Cardiac muscle cell (in vitro differentiated cells and primary cell): Measurements from ENCODE around the gene PEX11A. TPM values are rescaled to one million over a fixed set of nuclear protein-coding genes. Genes with fewer than 3 reads are reported as not detected.
A peak's percentile ranks its signal among the peaks of the same experiment; 100 is the strongest.

Experiments used
- DNase-seq, 2 donors: peaks; one replicate each; pipeline versions ENCODE4 v3.0.0 to v3.0.0-alpha.2; 2010 to 2017; ENCODE audit warnings: low read depth in 1 of 2, low spot score in 1 of 2
- H3K27ac ChIP-seq: fragments of 200-600 bp; sonication (generic); 2 replicates; pipeline ENCODE4 v1.5.1; 2016
- H3K27me3 ChIP-seq: fragments of 200-600 bp; sonication (generic); 2 replicates; pipeline ENCODE4 v1.6.0; 2016; ENCODE audit warnings: control low read depth
- H3K36me3 ChIP-seq: fragments of 200-600 bp; sonication (generic); 2 replicates; pipeline ENCODE4 v1.5.1; 2016; ENCODE audit warnings: control low read depth
- H3K4me1 ChIP-seq: fragments of 200-600 bp; sonication (generic); 2 replicates; pipeline ENCODE4 v1.8.1; 2017; ENCODE audit warnings: low read depth, mild to moderate bottlenecking, mixed run types
- H3K4me3 ChIP-seq: fragments of 200-600 bp; sonication (generic); 2 replicates; pipeline ENCODE4 v1.5.1; 2016; ENCODE audit warnings: mild to moderate bottlenecking
- H3K9me3 ChIP-seq: fragments of 200-600 bp; sonication (generic); 2 replicates; pipeline ENCODE4 v1.5.1; 2017; ENCODE audit warnings: low read depth, mild to moderate bottlenecking, control low read depth
- CTCF ChIP-seq: IDR thresholded peaks from 2 replicates; pipeline ENCODE4 v1.5.1; 2012; ENCODE audit warnings: low read depth, mild to moderate bottlenecking, low read length
- polyA plus RNA-seq: library from polyadenylated mRNA; unstranded; fragments of >200 nt; fragmentation: Nextera tagmentation; extraction: Ambion mirVana; gene quantifications from 2 replicates; pipeline ENCODE4 v1.2.1, GENCODE V29; 2016
- total RNA-seq: library from RNA; depleted of rRNA; stranded (reverse); fragments of >200 nt; gene quantifications from 2 replicates; pipeline ENCODE4 v1.2.3, GENCODE V29; 2016

Gene PEX11A
- total and polyA plus RNA-seq, 2 experiments from 2014 or later = 5.9 to 12.0 TPM

GRCh38 chr15:89666858-89667705, 23.5 kb downstream of the PEX11A start:
- Histone ChIP-seq H3K27ac (no peak overlapping the region), H3K9me3 (no peaks in the 10 kb centered on the region), H3K36me3 (no peaks in the 10 kb centered on the region), H3K4me3 (no peak overlapping the region), H3K27me3 (no peaks in the 10 kb centered on the region), H3K4me1 (no peaks in the 10 kb centered on the region)
- TF ChIP-seq CTCF = no peak
- DNase-seq = no peak

GRCh38 chr15:89666184-89666857, 24.2 kb downstream of the PEX11A start:
- DNase-seq = peak in 1 of 2 donors; percentile 29
- TF ChIP-seq CTCF = no peak
- H3K27me3 ChIP-seq = no peaks in the 10 kb centered on the region
- H3K4me3 ChIP-seq = no peak overlapping the region
- H3K4me1 ChIP-seq = no peaks in the 10 kb centered on the region
- H3K27ac ChIP-seq = peak overlapping the region; percentile 8
- no peaks in the 10 kb centered on the region for H3K9me3 ChIP-seq
- H3K36me3 ChIP-seq = no peaks in the 10 kb centered on the region

GRCh38 chr15:89665449-89666181, 24.9 kb downstream of the PEX11A start:
- DNase-seq = peak; percentile 73 to 74
- Histone ChIP-seq H3K4me1 (no peaks in the 10 kb centered on the region), H3K36me3 (no peaks in the 10 kb centered on the region), H3K27ac (peak overlapping the region; percentile 8), H3K9me3 (no peaks in the 10 kb centered on the region), H3K27me3 (no peaks in the 10 kb centered on the region), H3K4me3 (peak overlapping the region; percentile 8)
- TF ChIP-seq CTCF = no peak

GRCh38 chr15:89664441-89665350, 25.9 kb downstream of the PEX11A start:
- Histone ChIP-seq H3K27ac (no peak overlapping the region), H3K36me3 (no peaks in the 10 kb centered on the region), H3K9me3 (no peaks in the 10 kb centered on the region), H3K4me1 (no peaks in the 10 kb centered on the region), H3K4me3 (no peak overlapping the region), H3K27me3 (no peaks in the 10 kb centered on the region)
- no peak for TF ChIP-seq CTCF
- DNase-seq = no peak
